Measurements from ENCODE around the gene PREP.
"Not testable (repeated sequence)": the region's sequence is repeated elsewhere in the genome, so short reads cannot be mapped to it uniquely, and the experiment has no call there.

The PREP gene

DNA sequence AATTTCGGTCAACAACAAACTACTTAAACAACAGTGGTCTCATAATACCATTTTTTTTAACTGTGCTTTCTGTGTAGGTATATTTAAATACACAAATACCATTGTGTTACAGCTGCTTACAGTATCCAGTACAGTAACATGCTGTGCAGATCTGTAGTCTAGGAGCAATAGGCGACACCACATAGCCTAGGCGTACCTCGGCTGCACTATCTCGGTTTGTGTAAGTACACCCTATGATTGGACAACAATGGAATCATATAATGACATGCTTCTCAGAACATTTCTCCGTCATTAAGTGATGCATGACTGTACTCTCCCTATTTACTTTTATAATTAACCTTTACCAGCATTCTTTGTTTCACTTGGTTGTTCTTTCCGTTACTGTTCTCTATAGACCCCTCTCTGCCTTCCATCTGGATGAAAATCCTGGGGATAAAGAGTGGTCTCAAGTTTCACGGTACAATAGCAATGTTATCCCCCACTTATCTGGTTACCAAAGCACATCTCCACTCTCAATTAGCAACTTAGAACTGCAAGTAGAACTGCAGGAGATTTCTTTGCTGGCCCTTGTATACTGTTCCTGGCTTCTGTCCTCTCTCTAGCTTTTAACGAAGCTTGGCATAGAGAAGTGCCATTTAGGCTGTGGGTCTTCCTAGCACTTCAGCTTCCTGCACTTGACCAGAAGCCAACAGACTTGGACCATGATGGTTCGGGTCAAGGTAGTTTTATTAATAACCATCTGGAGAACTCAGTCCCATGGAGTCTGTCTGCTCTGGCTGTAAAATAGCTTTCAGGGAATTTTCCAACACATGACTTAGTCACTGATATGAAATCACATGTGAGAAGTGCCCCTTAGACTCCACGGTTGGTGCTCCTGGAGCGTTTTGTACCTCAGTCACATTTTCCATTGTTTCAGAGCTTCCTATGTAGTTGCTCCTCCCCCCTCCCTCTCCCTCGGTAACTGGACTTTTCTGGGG lies 142.7 kb downstream of the PREP start:
- DNase-seq, result no peak

DNA sequence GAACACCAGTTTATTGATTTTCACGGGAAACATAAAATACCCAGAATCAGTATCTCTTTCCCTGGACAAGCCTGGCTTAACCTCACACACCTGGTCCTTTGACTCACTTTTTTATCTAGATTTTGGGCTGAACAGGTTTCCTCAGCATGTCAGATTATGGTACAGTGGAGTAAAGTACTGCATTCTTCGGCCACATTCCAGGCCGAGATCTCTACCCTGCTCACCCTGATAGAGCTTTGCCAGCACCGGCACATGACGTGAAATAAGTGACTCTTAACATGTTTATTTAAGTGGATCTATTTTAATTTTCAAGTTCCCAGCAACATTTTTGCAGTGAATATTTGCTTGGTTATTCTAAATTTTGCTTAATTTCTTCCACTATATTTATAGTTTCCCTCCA lies 144.1 kb downstream of the PREP start:
- DNase-seq, result no peak

DNA sequence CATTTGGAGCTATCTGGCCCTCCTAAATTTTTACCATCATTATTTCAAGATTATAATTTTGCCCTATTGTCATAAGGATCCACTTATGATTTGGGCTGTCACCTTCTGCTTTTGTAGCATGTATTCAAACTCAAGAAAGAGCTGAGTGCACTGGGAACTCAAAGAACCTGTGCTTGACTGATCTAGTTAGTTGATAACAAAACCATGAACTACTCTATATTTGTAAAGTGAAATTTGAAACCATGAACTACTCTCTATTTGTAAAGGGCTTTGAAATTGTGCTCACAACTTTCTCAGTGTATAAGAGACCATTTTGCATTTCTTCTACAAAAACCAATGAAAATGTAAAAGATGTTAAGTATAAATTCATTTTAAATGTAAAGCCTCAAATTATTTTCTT lies 145.5 kb downstream of the PREP start:
- no peak for DNase-seq

DNA sequence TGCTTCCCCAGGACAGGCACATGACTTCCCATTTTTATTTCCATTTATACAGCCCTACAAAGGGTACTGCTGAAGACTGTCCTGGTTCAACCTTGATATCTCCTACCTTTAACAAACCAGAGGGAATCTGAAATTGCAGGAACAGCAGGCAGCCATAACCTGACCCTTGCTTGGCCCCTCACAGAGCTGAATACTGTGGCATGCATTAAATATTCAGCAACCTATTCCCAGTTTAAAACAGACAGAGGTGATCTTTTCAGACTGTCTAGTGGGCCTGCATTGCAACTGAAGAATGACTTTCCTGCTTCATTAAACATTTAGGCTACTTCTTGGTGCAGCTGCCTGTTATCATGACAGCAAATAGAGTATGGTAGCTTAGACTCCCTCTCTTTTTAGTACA lies 146.3 kb downstream of the PREP start:
- no peak for DNase-seq

DNA sequence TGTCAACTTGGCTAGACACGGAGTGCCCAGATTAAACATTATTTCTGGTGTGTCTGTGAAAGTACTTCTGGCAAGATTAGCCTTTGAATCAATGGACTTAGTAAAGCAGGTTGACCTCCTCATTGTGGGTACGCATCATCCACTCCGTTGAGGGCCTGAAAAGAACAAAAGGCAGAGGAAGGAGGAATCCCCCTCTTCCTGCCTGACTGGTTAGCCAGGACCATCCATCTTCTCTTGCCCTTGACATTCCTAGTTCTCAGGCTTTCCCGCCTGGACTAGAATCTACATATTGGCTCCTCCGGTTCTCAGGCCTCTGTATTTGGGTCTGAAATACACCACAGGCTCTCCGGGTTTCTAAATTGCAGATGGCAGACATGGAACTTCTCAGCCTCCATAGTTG lies 149.1 kb downstream of the PREP start:
- no peak for DNase-seq

DNA sequence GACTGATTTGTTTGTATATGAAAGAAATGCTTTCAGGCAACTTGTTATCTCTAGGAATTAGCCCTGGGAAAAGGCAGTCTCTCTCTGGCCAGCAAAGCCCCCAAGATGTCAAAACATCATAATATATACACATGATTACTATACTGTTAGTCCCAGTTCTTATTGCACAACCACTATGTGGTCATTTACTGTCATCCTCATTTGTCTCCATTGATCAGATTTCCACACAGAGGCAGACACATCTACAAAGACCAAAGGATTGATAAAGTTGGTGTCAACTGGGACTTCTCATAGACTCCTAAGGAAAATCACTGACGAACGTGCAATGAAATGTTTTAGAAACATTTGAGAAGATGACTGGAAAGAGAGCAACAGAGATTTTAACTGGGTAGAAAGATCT lies 151.2 kb downstream of the PREP start:
- DNase-seq, result no peak

DNA sequence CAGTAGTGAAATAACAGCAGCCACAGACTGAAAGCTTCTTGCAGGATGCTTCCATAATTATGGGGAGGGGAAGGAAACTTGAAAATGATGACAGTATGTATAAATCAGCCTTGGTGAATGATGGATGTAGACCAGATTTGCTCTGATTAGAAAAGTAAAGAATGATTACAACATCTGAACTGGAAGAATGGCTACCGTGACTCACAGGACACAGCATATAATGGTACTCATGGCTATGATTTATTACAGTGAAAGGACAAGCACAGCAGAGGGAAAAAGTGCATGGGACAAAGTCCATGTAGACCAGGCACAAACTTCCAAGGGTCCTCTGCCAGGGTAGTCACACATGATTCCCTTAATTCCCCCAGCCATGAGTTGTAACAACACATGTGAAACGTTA lies 152.3 kb downstream of the PREP start:
- DNase-seq, result no peak

DNA sequence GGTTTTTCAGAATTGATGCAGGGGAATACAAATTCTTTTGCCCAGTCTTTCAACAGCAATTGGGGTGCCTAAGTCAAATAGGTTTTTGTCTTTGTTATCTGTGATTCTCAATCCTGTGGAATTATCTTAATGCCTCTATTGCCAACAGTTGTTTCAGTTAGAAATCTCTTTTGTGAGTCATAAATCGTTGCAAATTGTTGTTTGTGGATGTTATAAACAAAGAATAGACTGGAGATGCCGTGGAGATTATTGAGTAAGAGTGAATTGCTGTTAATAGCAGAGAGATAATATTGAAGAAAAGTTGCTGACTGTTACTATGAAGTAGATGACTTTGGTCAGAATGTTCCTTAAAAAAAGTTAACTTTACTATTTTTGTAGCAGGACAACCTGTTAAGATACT lies 159.4 kb downstream of the PREP start:
- no peak for DNase-seq

DNA sequence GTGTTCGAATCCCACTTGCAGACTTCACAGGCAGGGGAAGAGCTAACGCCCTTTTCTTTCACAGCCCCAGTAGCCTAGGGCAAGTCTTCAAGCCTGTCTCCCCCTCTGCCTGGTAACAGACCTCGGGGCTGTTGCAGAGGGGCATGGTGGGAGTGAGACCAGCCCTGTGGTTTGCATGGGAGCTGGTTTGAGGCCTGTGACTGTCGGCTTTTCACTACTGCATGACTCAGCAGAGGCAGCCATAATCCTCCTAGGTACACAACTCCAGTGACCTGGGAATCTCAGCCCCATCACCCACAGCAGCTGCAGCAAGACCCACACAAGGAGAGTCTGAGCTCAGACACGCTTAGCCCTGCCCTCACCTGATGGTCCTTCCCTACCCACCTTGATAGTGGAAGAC lies 167.7 kb downstream of the PREP start:
- no peak for DNase-seq

DNA sequence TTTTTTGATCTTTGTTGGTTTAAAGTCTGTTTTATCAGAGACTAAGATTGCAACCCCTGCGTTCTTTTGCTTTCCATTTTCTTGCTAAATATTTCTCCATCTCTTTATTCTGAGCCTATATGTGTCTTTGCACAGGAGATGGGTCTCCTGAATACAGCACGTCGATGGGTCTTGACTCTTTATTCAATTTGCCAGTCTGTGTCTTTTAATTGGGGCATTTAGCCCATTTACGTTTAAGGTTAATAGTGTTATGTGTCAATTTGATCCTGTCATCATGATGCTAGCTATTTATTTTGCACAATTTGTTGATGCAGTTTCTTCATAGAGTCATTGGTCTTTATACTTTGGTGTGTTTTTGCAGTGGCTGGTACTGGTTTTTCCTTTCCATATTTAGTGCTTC lies 171.1 kb downstream of the PREP start:
- DNase-seq, result not testable (repeated sequence)

Data from NCI-H1417 treated with DMSO at 0.1 percent for 48 hours (cell line).